HG02884 (cell line): Measurements from ENCODE around the gene KRT8.
"Not testable (repeated sequence)": the region's sequence is repeated elsewhere in the genome, so short reads cannot be mapped to it uniquely, and the experiment has no call there.

Source experiments
- ATAC-seq: cut with Tn5 transposase; IDR thresholded peaks from one replicate; pipeline ENCODE4 v1.9.1; 2021; ENCODE audit warnings: mild to moderate bottlenecking, moderate library complexity; ENCODE audit not compliant: unreplicated experiment

The KRT8 gene

GRCh38 chr12:52904509-52905300, at the start of gene KRT8:
TSS of gene KRT8 (minus strand) at chr12:52905076. CDS start at chr12:52904981, 95 bp downstream.
- not testable (repeated sequence) for ATAC-seq

GRCh38 chr12:52953181-52953841, 48.4 kb upstream of the KRT8 start:
- no peak for ATAC-seq

GRCh38 chr12:52952076-52952801, 47.4 kb upstream of the KRT8 start:
- ATAC-seq, result no peak

GRCh38 chr12:52951640-52952039, 46.8 kb upstream of the KRT8 start:
- ATAC-seq, result no peak

- no peak for ATAC-seq
These were observed 46.2 kb upstream of the KRT8 start for GRCh38 chr12:52951126-52951525.

GRCh38 chr12:52950553-52950952, 45.7 kb upstream of the KRT8 start:
- ATAC-seq, result no peak

- no peak for ATAC-seq
These were observed 44.8 kb upstream of the KRT8 start for GRCh38 chr12:52949413-52950331.

GRCh38 chr12:52947738-52948423, 43.0 kb upstream of the KRT8 start:
- no peak for ATAC-seq

GRCh38 chr12:52946797-52947547, 42.1 kb upstream of the KRT8 start:
- ATAC-seq, result no peak

- ATAC-seq, result no peak
These were observed 41.5 kb upstream of the KRT8 start for GRCh38 chr12:52946334-52946733.

- ATAC-seq, result no peak
These were observed 40.7 kb upstream of the KRT8 start for GRCh38 chr12:52945389-52946232.

GRCh38 chr12:52944683-52945388, 40.0 kb upstream of the KRT8 start:
- no peak for ATAC-seq

GRCh38 chr12:52942901-52943181, 38.0 kb upstream of the KRT8 start:
- no peak for ATAC-seq

- no peak for ATAC-seq
These were observed 37.4 kb upstream of the KRT8 start for GRCh38 chr12:52942066-52942900.

- ATAC-seq, result no peak
These were observed 24.7 kb upstream of the KRT8 start for GRCh38 chr12:52929538-52929937.

GRCh38 chr12:52927964-52928363, 23.1 kb upstream of the KRT8 start:
- no peak for ATAC-seq

GRCh38 chr12:52926596-52927234, 21.8 kb upstream of the KRT8 start:
- no peak for ATAC-seq
